Gastroesophageal sphincter (tissue), 3 donors: Measurements from ENCODE around the gene NR6A1.

Source experiments
- CTCF ChIP-seq, 4 experiments: fragments of 200-600 bp in 2 of 4; fragments of 450-650 bp in 2 of 4; sonication (generic) in 1 of 4; IDR thresholded peaks; one replicate each; pipeline ENCODE4 v1.5.1; 2017 to 2019; ENCODE audit warnings: antibody characterized with exemption in 4 of 4, mild to moderate bottlenecking in 2 of 4, moderate library complexity in 2 of 4
- EP300 ChIP-seq: sonication (generic); formaldehyde crosslinking; IDR thresholded peaks from one replicate; pipeline ENCODE4 v1.6.1; 2017; ENCODE audit warnings: antibody characterized with exemption, mild to moderate bottlenecking
- POLR2A ChIP-seq, 2 donors: fragments of 450-650 bp; IDR thresholded peaks; one replicate each; pipeline ENCODE4 v1.6.1; 2017; ENCODE audit warnings: antibody characterized with exemption in 2 of 2, mild to moderate bottlenecking in 2 of 2, moderate library complexity in 1 of 2
- POLR2AphosphoS5 ChIP-seq: sonication (generic); formaldehyde crosslinking; IDR thresholded peaks from one replicate; pipeline ENCODE4 v1.6.1; 2017; ENCODE audit warnings: antibody characterized with exemption

GRCh38 chr9:124743686-124744348 lies 27.3 kb downstream of the NR6A1 start:
- TF ChIP-seq POLR2A (IDR thresholded peaks at IDR 0.05) (no peak), CTCF (IDR thresholded peaks at IDR 0.05) (no peak), POLR2AphosphoS5 (no peak), EP300 (no peak)
